B cell (primary cell): ENCODE measurements around the gene FBXO8.

ENCODE experiments used
- CTCF ChIP-seq: fragments of 200-600 bp; IDR thresholded peaks from one replicate; pipeline ENCODE4 v1.8.0; 2022; ENCODE audit warnings: antibody characterized with exemption, mild to moderate bottlenecking
- EZH2 ChIP-seq: IDR thresholded peaks from 2 replicates; pipeline ENCODE4 v1.6.1; 2012; ENCODE audit warnings: borderline replicate concordance, low read depth, mild to moderate bottlenecking, moderate library complexity, low read length; ENCODE audit not compliant: insufficient read depth, poor library complexity, severe bottlenecking

DNA sequence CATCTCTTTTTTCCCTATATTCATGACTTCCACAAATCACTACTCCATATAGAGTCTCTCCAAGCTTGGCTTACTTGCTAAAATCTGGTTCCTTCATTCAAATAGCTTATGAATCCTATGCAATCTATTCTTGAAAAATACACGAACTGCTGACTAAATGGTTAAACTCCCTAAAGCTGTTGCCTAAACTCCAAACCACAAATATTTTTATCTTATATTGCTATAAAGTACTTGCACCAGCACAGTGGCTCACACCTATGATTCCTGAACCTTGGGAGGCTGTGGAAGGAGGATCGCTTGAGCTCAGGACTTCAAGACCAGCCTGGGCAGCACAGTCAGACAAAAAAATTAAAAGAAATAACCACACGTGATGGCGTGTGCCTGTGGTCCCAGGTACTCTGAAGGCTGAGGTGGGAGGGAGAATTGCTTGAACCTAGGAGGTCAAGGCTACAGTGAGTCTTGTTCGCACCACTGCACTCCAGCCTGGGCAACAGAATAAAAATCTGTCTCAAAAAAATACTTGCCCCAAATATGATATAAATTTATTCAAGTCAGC lies 2.2 kb downstream of the FBXO8 start:
- TF ChIP-seq CTCF = no peak
- TF ChIP-seq EZH2 = no peak
